Adrenal gland (tissue), 5 donors: ENCODE data around the gene AMER3.

Experiments
- POLR2A ChIP-seq, 2 donors: fragments of 450-650 bp; IDR thresholded peaks; one replicate each; pipeline ENCODE4 v1.6.1; 2017; ENCODE audit warnings: antibody characterized with exemption in 2 of 2, mild to moderate bottlenecking in 2 of 2, moderate library complexity in 1 of 2
- TF ChIP-seq, protein P1 (sequence below), 6 experiments: fragments of 450-650 bp in 4 of 6; fragments of 200-600 bp in 2 of 6; sonication (generic) in 1 of 6; IDR thresholded peaks; 1 replicate in 5 of 6; 2 replicates in 1 of 6; pipeline versions ENCODE4 v1.5.1 to v1.8.0; 2016 to 2021; ENCODE audit warnings: antibody characterized with exemption in 6 of 6, mild to moderate bottlenecking in 2 of 6, moderate library complexity in 1 of 6
- donor health status: DM: no; HTN: no; CAD: no.

DNA sequence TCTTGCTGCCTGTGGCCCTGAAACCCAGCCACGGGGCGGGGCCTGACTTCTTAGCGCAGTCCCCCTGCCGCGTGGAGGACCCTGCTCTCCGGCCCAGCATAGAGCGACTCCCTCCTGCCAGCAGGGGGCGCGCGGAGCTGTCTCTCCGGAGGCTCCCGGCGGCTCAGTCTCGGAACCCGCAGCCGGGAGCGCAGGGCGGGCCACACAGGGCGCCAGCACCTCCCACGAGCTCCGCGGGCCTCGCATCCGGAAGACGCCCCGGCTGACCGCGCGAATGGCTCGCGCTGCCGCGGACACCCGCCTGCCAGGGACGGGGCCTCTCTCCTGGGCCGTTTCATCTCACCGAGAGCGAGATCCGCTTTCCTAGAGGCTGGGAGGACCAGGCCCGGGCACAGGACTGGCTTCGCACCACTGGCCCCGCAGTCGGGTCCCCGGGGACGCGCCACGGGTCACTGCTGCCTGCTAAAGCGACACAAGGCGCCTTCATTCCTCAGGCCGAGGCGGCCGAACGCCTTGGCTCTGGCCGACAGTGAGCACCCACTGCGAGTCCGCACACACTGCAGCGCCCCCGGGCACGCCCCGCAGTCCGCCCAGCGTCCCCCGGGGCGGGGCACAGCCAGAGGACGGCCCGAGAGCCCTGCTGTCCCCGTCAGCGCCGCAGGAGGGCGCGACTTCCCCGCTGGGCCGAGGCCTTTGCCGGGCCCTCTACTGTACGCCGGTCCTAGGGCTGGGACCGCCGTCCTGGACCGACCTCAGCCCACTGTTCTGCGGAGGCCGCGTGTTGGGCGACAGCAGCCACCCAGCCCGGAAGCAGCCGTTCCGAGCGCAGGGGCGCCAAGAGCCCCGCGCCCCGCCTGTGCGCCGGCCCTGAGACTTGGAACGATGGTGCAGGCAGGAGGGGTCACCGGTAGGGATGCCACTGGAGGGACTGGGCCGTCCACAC is 42.4 kb downstream of the AMER3 start:
- TF ChIP-seq, protein P1, sequence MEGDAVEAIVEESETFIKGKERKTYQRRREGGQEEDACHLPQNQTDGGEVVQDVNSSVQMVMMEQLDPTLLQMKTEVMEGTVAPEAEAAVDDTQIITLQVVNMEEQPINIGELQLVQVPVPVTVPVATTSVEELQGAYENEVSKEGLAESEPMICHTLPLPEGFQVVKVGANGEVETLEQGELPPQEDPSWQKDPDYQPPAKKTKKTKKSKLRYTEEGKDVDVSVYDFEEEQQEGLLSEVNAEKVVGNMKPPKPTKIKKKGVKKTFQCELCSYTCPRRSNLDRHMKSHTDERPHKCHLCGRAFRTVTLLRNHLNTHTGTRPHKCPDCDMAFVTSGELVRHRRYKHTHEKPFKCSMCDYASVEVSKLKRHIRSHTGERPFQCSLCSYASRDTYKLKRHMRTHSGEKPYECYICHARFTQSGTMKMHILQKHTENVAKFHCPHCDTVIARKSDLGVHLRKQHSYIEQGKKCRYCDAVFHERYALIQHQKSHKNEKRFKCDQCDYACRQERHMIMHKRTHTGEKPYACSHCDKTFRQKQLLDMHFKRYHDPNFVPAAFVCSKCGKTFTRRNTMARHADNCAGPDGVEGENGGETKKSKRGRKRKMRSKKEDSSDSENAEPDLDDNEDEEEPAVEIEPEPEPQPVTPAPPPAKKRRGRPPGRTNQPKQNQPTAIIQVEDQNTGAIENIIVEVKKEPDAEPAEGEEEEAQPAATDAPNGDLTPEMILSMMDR (IDR thresholded peaks at IDR 0.05), result peak; percentile 56 to 93 (median 82)
- TF ChIP-seq POLR2A (IDR thresholded peaks at IDR 0.05), result peak; percentile 30 to 40
